Measurements from ENCODE around the gene SLAMF9. TPM values are rescaled to one million over a fixed set of nuclear protein-coding genes. Genes with fewer than 3 reads are reported as not detected.

The SLAMF9 gene
- total RNA-seq, 1 donor from 2014 or later: not detected

DNA sequence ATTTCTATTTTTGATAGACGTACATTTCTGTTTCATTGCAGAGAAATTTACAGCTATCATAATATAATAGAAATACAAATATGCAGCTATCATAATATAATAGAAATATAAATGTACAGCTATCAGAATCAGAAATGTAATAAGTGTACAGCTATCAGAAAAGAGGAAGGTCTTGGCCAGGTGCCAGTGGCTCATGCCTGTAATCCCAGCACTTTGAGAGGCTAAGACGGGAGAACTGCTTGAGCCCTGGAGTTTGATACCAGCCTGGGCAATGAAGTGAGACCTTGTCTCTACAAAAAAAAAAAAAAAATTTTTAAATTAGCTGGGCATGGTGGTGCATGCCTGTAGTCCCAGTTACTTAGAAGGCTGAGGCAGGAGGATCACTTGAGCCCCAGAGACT is 39.9 kb upstream of the SLAMF9 start:
- Histone ChIP-seq H3K4me1 (no peaks in the 10 kb centered on the region), H3K27me3 (no peaks in the 10 kb centered on the region), H3K9me3 (no peaks in the 10 kb centered on the region), H3K36me3 (no peaks in the 10 kb centered on the region), H3K4me3 (no peak overlapping the region), H3K27ac (no peak overlapping the region)
- intact Hi-C loops (cut with DNase I): no loop called here
- TF ChIP-seq CTCF (IDR thresholded peaks at IDR 0.05): no peak
- no peak for DNase-seq (ENCODE audit: low spot score in 2 of 2)

DNA sequence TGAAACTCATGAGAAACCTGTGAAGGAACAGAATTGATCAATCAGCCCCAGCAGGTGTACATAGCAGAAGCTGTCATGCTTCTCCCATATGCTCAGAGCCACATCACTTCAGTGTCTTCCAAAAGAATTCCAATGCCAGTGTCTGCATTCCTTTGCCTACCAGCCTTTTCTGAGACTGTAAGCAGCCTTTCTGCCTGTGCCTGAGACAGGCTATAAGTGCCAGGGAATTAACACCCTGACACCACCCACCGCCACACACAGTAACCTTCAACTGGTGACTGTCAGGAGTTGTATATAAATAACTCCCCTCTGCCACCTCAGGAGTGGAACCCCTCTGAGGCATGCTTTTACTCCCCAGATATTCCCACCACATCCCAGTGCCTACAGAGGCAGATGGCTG is 38.1 kb upstream of the SLAMF9 start:
- Histone ChIP-seq H3K4me3 (no peak overlapping the region), H3K36me3 (no peaks in the 10 kb centered on the region), H3K4me1 (no peaks in the 10 kb centered on the region), H3K9me3 (no peaks in the 10 kb centered on the region), H3K27ac (no peak overlapping the region), H3K27me3 (no peaks in the 10 kb centered on the region)
- intact Hi-C loops (cut with DNase I): no loop called here
- no peak for DNase-seq (ENCODE audit: low spot score in 2 of 2)
- TF ChIP-seq CTCF (IDR thresholded peaks at IDR 0.05): no peak

DNA sequence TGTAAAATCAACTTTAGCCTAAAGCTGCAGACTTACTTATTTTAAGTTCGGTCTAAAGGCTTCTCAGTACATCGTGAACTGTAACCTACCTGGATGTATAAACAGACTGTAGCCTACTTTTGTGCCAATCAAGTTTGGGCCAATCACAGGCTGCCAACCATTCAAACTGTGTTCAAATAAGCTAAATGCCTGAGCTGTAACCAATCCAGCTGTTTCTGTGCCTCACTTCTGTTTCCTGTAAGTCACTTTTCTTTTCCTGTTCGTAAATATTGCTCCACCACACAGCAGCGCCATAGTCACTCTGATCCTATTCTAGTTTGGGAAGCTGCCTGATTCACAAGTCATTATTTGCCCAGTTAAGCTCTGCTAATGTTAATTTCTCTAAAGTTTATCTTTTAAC is 37.5 kb upstream of the SLAMF9 start:
- Histone ChIP-seq H3K27me3 (no peaks in the 10 kb centered on the region), H3K4me3 (no peak overlapping the region), H3K27ac (no peak overlapping the region), H3K9me3 (no peaks in the 10 kb centered on the region), H3K36me3 (no peaks in the 10 kb centered on the region), H3K4me1 (no peaks in the 10 kb centered on the region)
- intact Hi-C loops (cut with DNase I): no loop called here
- no peak for DNase-seq (ENCODE audit: low spot score in 2 of 2)
- TF ChIP-seq CTCF (IDR thresholded peaks at IDR 0.05): no peak

DNA sequence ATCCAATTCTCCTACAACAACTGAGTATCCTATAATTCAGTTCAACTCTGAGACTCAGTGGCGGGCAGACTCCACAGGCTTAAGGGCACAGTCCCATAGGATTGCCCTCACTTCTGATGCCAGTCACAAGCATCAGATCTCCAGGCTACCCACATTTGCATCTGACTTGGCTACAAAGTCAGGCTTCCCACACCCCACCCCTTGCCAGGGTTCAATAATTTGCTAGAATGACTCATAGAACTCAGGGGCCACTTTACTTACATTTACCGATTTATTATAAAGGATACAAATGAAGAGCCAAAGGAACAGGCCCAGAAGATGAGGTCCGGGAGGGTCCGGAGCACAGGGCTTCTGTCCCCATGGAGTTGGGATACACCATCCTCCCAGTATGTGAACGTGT is 36.0 kb upstream of the SLAMF9 start:
- intact Hi-C loops (cut with DNase I): no loop called here
- H3K4me1 ChIP-seq: no peaks in the 10 kb centered on the region
- H3K27ac ChIP-seq: no peak overlapping the region

GRCh38 chr1:159989581-159989980 is 35.5 kb upstream of the SLAMF9 start:
- Histone ChIP-seq H3K4me3 (no peak overlapping the region), H3K36me3 (no peaks in the 10 kb centered on the region), H3K27me3 (no peaks in the 10 kb centered on the region), H3K27ac (no peak overlapping the region), H3K4me1 (no peaks in the 10 kb centered on the region), H3K9me3 (no peaks in the 10 kb centered on the region)
- no peak for TF ChIP-seq CTCF (IDR thresholded peaks at IDR 0.05)
- intact Hi-C loops (cut with DNase I): no loop called here
- no peak for DNase-seq (ENCODE audit: low spot score in 2 of 2)

More for the DNA sequence above, 36.0 kb upstream of the SLAMF9 start:
- no peaks in the 10 kb centered on the region for H3K27me3 ChIP-seq
- no peak overlapping the region for H3K4me3 ChIP-seq
- DNase-seq (ENCODE audit: low spot score in 2 of 2): no peak
- no peak for TF ChIP-seq CTCF (IDR thresholded peaks at IDR 0.05)
- H3K9me3 ChIP-seq: no peaks in the 10 kb centered on the region
- H3K36me3 ChIP-seq: no peaks in the 10 kb centered on the region

- DNase-seq (ENCODE audit: low spot score in 2 of 2): no peak
These were observed 34.0 kb upstream of the SLAMF9 start for GRCh38 chr1:159988006-159988405.

More at GRCh38 chr1:159988006-159988405, 34.0 kb upstream of the SLAMF9 start:
- Histone ChIP-seq H3K4me3 (no peak overlapping the region), H3K9me3 (no peaks in the 10 kb centered on the region), H3K27me3 (no peaks in the 10 kb centered on the region), H3K27ac (no peak overlapping the region), H3K4me1 (no peaks in the 10 kb centered on the region), H3K36me3 (no peaks in the 10 kb centered on the region)
- intact Hi-C loops (cut with DNase I): no loop called here
- no peak for TF ChIP-seq CTCF (IDR thresholded peaks at IDR 0.05)

Data from ascending aorta (tissue), 2 donors.